SU-DHL-6 (cell line): Measurements from ENCODE around the gene NFAT5.

Experiments used
- H2AFZ ChIP-seq: fragments of 200-600 bp; sonication (generic); 2 replicates; pipeline ENCODE4 v1.6.1; 2014; ENCODE audit warnings: low read depth, mild to moderate bottlenecking, moderate library complexity, mixed read lengths, antibody characterized with exemption, low read length; ENCODE audit not compliant: severe bottlenecking
- H3F3A ChIP-seq: fragments of 200-600 bp; shearing (Covaris generic); 2 replicates; pipeline ENCODE4 v1.6.0; 2016; ENCODE audit warnings: antibody characterized with exemption, mild to moderate bottlenecking; ENCODE audit not compliant: insufficient read depth
- H3K27ac ChIP-seq: fragments of 200-600 bp; sonication (generic); 2 replicates; pipeline ENCODE4 v1.5.1; 2016; ENCODE audit warnings: low read depth, mild to moderate bottlenecking, low read length, moderate library complexity, mixed read lengths
- H3K27me3 ChIP-seq: fragments of 200-600 bp; sonication (generic), shearing (Covaris generic); 2 replicates; pipeline ENCODE4 v1.6.0; 2014; ENCODE audit warnings: mild to moderate bottlenecking, low read length
- H3K36me3 ChIP-seq: fragments of 200-600 bp; sonication (generic); 2 replicates; pipeline ENCODE4 v1.6.1; 2014; ENCODE audit warnings: mild to moderate bottlenecking, low read length, mixed read lengths
- H3K4me2 ChIP-seq: fragments of 300-600, 200-600 bp; shearing (Covaris generic), sonication (generic); 2 replicates; pipeline ENCODE4 v1.6.0; 2014; ENCODE audit warnings: low read length, low read depth, mild to moderate bottlenecking; ENCODE audit not compliant: poor library complexity, severe bottlenecking
- H3K4me3 ChIP-seq: fragments of 200-600 bp; sonication (generic); 2 replicates; pipeline ENCODE4 v1.5.1; 2014; ENCODE audit warnings: antibody characterized with exemption, low read length, mild to moderate bottlenecking, mixed read lengths; ENCODE audit not compliant: insufficient read depth, poor library complexity, severe bottlenecking
- H3K79me2 ChIP-seq: fragments of 200-600 bp; sonication (generic); 2 replicates; pipeline ENCODE4 v1.6.1; 2014; ENCODE audit warnings: mild to moderate bottlenecking, low read length, moderate library complexity; ENCODE audit not compliant: insufficient read depth
- H3K9ac ChIP-seq: fragments of 200-600 bp; sonication (generic); 2 replicates; pipeline ENCODE4 v1.7.0; 2014; ENCODE audit warnings: mild to moderate bottlenecking, low read length
- H3K9me2 ChIP-seq: fragments of 200-600 bp; sonication (generic); replicated peaks from 2 replicates; pipeline ENCODE4 v1.6.1; 2014; ENCODE audit warnings: low read length; ENCODE audit not compliant: insufficient read depth
- H3K9me3 ChIP-seq: fragments of 200-600 bp; sonication (generic); 2 replicates; pipeline ENCODE4 v1.6.1; 2014; ENCODE audit warnings: low read length, mixed read lengths; ENCODE audit not compliant: insufficient read depth
- H4K20me1 ChIP-seq: fragments of 200-600 bp; sonication (generic); 2 replicates; pipeline ENCODE4 v1.6.1; 2014; ENCODE audit warnings: low read depth, mild to moderate bottlenecking, antibody characterized with exemption, low read length, moderate library complexity, mixed read lengths
- CTCF ChIP-seq: fragments of 200-600 bp; sonication (generic); IDR thresholded peaks from one replicate; pipeline ENCODE4 v1.5.1; 2017; ENCODE audit warnings: antibody characterized with exemption, mild to moderate bottlenecking, low read length, moderate library complexity; ENCODE audit not compliant: insufficient read depth, poor library complexity, severe bottlenecking
- EZH2phosphoT487 ChIP-seq: fragments of 200-600 bp; sonication (generic), shearing (Covaris generic); conservative IDR thresholded peaks from 2 replicates; pipeline ENCODE4 v1.6.1; 2018; ENCODE audit warnings: mild to moderate bottlenecking, antibody characterized with exemption, low read length, moderate library complexity, mixed read lengths

NFAT5 gene

GRCh38 chr16:69553332-69553731, 12.4 kb upstream of the NFAT5 start:
- Histone ChIP-seq H3K4me2 (no peak overlapping the region), H3K9me2 (no peaks in the 10 kb centered on the region), H3K9ac (no peak overlapping the region), H3K27me3 (no peaks in the 10 kb centered on the region), H3K27ac (no peak overlapping the region), H3K36me3 (no peaks in the 10 kb centered on the region), H3K4me3 (no peak overlapping the region), H4K20me1 (no peaks in the 10 kb centered on the region), H3K9me3 (no peaks in the 10 kb centered on the region), H3K79me2 (no peaks in the 10 kb centered on the region), H3F3A (no peaks in the 10 kb centered on the region), H2AFZ (no peak overlapping the region)
- no peak for TF ChIP-seq CTCF
- no peak for TF ChIP-seq EZH2phosphoT487

- Histone ChIP-seq H3K36me3 (no peaks in the 10 kb centered on the region), H3K9me3 (no peaks in the 10 kb centered on the region), H3K27me3 (no peaks in the 10 kb centered on the region), H3K4me3 (no peak overlapping the region), H3K4me2 (no peak overlapping the region), H4K20me1 (no peaks in the 10 kb centered on the region), H3K9me2 (no peaks in the 10 kb centered on the region), H3K27ac (no peak overlapping the region), H3F3A (no peaks in the 10 kb centered on the region), H2AFZ (peak overlapping the region; percentile 20), H3K9ac (no peak overlapping the region), H3K79me2 (no peaks in the 10 kb centered on the region)
- TF ChIP-seq EZH2phosphoT487 (no peak), CTCF (no peak)
Measured at GRCh38 chr16:69554495-69554894, 11.3 kb upstream of the NFAT5 start.

GRCh38 chr16:69555437-69555836, 10.3 kb upstream of the NFAT5 start:
- H3K9me2 ChIP-seq, result no peaks in the 10 kb centered on the region
- no peak overlapping the region for H3K9ac ChIP-seq
- H3K79me2 ChIP-seq, result no peaks in the 10 kb centered on the region
- TF ChIP-seq CTCF (no peak), EZH2phosphoT487 (no peak)
- no peaks in the 10 kb centered on the region for H3F3A ChIP-seq
- H3K4me3 ChIP-seq, result no peak overlapping the region
- no peaks in the 10 kb centered on the region for H3K36me3 ChIP-seq
- no peak overlapping the region for H3K4me2 ChIP-seq
- H3K27me3 ChIP-seq, result no peaks in the 10 kb centered on the region
- H3K9me3 ChIP-seq, result no peaks in the 10 kb centered on the region
- no peaks in the 10 kb centered on the region for H4K20me1 ChIP-seq
- no peak overlapping the region for H3K27ac ChIP-seq
- H2AFZ ChIP-seq, result no peak overlapping the region
